Measurements from ENCODE around the gene RFTN2. TPM values are rescaled to one million over a fixed set of nuclear protein-coding genes. Genes with fewer than 3 reads are reported as not detected.

RFTN2 gene
- total and polyA plus RNA-seq, 2 experiments from 2014 or later: 0.42 to 2.1 TPM

- Histone ChIP-seq H3K27ac (ENCODE audit: low read depth) (no peak overlapping the region), H3K4me2 (no peak overlapping the region), H3K27me3 (ENCODE audit: insufficient read depth) (no peaks in the 10 kb centered on the region), H3F3A (replicated peaks; ENCODE audit: low read depth) (no peaks in the 10 kb centered on the region; the same call in 1 of the 2 replicates), H3K36me3 (ENCODE audit: insufficient read depth) (no peaks in the 10 kb centered on the region), H3K79me2 (replicated peaks; ENCODE audit: insufficient read depth) (no peaks in the 10 kb centered on the region), H3K4me1 (ENCODE audit: insufficient read depth) (no peaks in the 10 kb centered on the region), H2AFZ (no peak overlapping the region), H4K20me1 (replicated peaks; ENCODE audit: insufficient read depth) (no peaks in the 10 kb centered on the region), H3K4me3 (no peak overlapping the region), H3K9me2 (ENCODE audit: insufficient read depth) (no peaks in the 10 kb centered on the region)
- Mint-ChIP-seq H3K27me3 (ENCODE audit: insufficient read depth, low read depth, poor library complexity) (peaks cover 3% of the 10 kb centered on the region), H3K27ac (no peak overlapping the region), H3K4me3 (no peak overlapping the region), H3K9me3 (peaks cover 3% of the 10 kb centered on the region; the same call in 2 of the 3 replicates), H3K36me3 (ENCODE audit: low read depth) (peaks cover 2% of the 10 kb centered on the region), H3K4me1 (no peaks in the 10 kb centered on the region)
- DNase-seq (ENCODE audit: low spot score): no peak
- TF ChIP-seq, protein P1, sequence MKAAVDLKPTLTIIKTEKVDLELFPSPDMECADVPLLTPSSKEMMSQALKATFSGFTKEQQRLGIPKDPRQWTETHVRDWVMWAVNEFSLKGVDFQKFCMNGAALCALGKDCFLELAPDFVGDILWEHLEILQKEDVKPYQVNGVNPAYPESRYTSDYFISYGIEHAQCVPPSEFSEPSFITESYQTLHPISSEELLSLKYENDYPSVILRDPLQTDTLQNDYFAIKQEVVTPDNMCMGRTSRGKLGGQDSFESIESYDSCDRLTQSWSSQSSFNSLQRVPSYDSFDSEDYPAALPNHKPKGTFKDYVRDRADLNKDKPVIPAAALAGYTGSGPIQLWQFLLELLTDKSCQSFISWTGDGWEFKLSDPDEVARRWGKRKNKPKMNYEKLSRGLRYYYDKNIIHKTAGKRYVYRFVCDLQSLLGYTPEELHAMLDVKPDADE (IDR thresholded peaks at IDR 0.05): no peak
- TF ChIP-seq STAT1 (IDR thresholded peaks at IDR 0.05; ENCODE audit: unreplicated experiment): no peak
- no peak for TF ChIP-seq ZNF114 (CRISPR knock-in tag; IDR thresholded peaks at IDR 0.05)
- no peak for ATAC-seq
Measured at GRCh38 chr2:197606180-197606579, 69.2 kb downstream of the RFTN2 start.

- Histone ChIP-seq H3K4me2 (no peak overlapping the region), H3K9me2 (ENCODE audit: insufficient read depth) (no peaks in the 10 kb centered on the region; the same call in 1 of the 2 replicates), H2AFZ (no peak overlapping the region), H3K79me2 (replicated peaks; ENCODE audit: insufficient read depth) (no peaks in the 10 kb centered on the region), H3K4me3 (no peak overlapping the region), H3K4me1 (ENCODE audit: insufficient read depth) (0 out of 2 replicates have a peak, but pooled peaks cover 2% of the 10 kb centered on the region), H3K27ac (ENCODE audit: low read depth) (no peak overlapping the region), H3K36me3 (ENCODE audit: insufficient read depth) (no peaks in the 10 kb centered on the region), H4K20me1 (replicated peaks; ENCODE audit: insufficient read depth) (no peaks in the 10 kb centered on the region), H3F3A (replicated peaks; ENCODE audit: low read depth) (no peaks in the 10 kb centered on the region; the same call in 1 of the 2 replicates), H3K27me3 (ENCODE audit: insufficient read depth) (no peaks in the 10 kb centered on the region)
- peaks cover 4% of the 10 kb centered on the region for H3K27me3 Mint-ChIP-seq (ENCODE audit: insufficient read depth, low read depth, poor library complexity)
- no peak for ATAC-seq
- TF ChIP-seq, protein P1 (IDR thresholded peaks at IDR 0.05): no peak
- TF ChIP-seq JUNB (IDR thresholded peaks at IDR 0.05; ENCODE audit: unreplicated experiment) (no peak), CREB1 (CRISPR knock-in tag; IDR thresholded peaks at IDR 0.05; ENCODE audit: low read depth) (no peak), EZH2phosphoT487 (IDR thresholded peaks at IDR 0.05; ENCODE audit: unreplicated experiment) (no peak), CTCF (conservative IDR thresholded peaks at IDR 0.05; ENCODE audit: low read depth in 2 of 2) (no peak)
- DNase-seq (ENCODE audit: low spot score): no peak
- peaks cover 2% of the 10 kb centered on the region for H3K36me3 Mint-ChIP-seq (ENCODE audit: low read depth)
- H3K4me1 Mint-ChIP-seq: peaks cover 4% of the 10 kb centered on the region
- no peak overlapping the region for H3K4me3 Mint-ChIP-seq
- H3K9me3 Mint-ChIP-seq: no peaks in the 10 kb centered on the region; the same call in 2 of the 3 replicates
- H3K27ac Mint-ChIP-seq: no peak overlapping the region
Measured at GRCh38 chr2:197604117-197604860, 71.1 kb downstream of the RFTN2 start.

Data from GM23338 (cell line).